Measurements from ENCODE around the gene SCAMP4. TPM values are rescaled to one million over a fixed set of nuclear protein-coding genes. Genes with fewer than 3 reads are reported as not detected.

Gene SCAMP4
- total and polyA plus RNA-seq, 9 of the 15 experiments (the other 6 are each of a cell fraction or from before 2014, with no cell fraction given), result 0.81 to 45.9 (median 12.8) TPM

DNA sequence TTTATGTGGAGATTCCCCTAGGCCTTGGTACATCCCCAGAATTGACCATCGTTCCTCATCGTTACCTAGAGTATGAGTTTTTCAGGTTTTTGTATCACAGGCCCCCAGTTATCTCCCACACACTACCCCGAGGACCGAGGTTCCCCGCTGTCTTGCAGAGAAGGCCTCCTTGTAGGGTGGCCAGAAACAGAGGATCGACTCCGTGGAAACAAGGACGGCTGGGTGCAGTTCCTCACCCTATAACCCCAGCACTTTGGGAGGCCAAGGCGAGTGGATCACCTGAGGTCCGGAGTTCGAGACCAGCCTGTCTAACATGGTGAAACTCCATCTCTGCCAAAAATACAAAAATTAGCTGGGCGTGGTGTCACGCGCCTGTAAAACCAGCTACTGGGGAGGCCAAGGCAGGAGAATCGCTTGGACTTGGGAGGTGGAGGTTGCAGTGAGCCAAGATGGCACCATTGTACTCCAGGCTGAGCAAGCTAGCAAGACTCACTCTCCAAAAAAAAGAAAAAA, 720 bp downstream of the SCAMP4 start (continued):
- TF ChIP-seq TEAD4 (IDR thresholded peaks at IDR 0.05; ENCODE audit: low read length), result no peak
- no peak for TF ChIP-seq TEAD4 (CRISPR knock-in tag; IDR thresholded peaks at IDR 0.05; ENCODE audit: borderline replicate concordance)
- no peak for TF ChIP-seq POLR3A (IDR thresholded peaks at IDR 0.05; ENCODE audit: borderline replicate concordance, extremely low read depth, insufficient read depth, insufficient read length)
- no peak for TF ChIP-seq ZKSCAN1 (IDR thresholded peaks at IDR 0.05; ENCODE audit: low read depth, low read length)
- no peak for TF ChIP-seq HDAC3 (IDR thresholded peaks at IDR 0.05; ENCODE audit: borderline replicate concordance, partially characterized antibody)
- TF ChIP-seq COPS2 (conservative IDR thresholded peaks at IDR 0.05), result no peak
- no peak for TF ChIP-seq CAMTA2 (CRISPR knock-in tag; conservative IDR thresholded peaks at IDR 0.05)
- TF ChIP-seq NR1H2 (CRISPR knock-in tag; IDR thresholded peaks at IDR 0.05), result 0 out of 2 replicates have a peak, but pooled peaks have one; percentile 38
- TF ChIP-seq, protein P1, sequence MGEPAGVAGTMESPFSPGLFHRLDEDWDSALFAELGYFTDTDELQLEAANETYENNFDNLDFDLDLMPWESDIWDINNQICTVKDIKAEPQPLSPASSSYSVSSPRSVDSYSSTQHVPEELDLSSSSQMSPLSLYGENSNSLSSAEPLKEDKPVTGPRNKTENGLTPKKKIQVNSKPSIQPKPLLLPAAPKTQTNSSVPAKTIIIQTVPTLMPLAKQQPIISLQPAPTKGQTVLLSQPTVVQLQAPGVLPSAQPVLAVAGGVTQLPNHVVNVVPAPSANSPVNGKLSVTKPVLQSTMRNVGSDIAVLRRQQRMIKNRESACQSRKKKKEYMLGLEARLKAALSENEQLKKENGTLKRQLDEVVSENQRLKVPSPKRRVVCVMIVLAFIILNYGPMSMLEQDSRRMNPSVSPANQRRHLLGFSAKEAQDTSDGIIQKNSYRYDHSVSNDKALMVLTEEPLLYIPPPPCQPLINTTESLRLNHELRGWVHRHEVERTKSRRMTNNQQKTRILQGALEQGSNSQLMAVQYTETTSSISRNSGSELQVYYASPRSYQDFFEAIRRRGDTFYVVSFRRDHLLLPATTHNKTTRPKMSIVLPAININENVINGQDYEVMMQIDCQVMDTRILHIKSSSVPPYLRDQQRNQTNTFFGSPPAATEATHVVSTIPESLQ (CRISPR knock-in tag; IDR thresholded peaks at IDR 0.05), result no peak; the same call in 1 of the 2 replicates
- TF ChIP-seq ERF (CRISPR knock-in tag; IDR thresholded peaks at IDR 0.05), result no peak
- no peak for TF ChIP-seq CBFA2T3 (IDR thresholded peaks at IDR 0.05)
- peak; percentile 24; the same call in 1 of the 2 replicates for TF ChIP-seq MIER1 (IDR thresholded peaks at IDR 0.05; ENCODE audit: low read depth)
- TF ChIP-seq, protein P2, sequence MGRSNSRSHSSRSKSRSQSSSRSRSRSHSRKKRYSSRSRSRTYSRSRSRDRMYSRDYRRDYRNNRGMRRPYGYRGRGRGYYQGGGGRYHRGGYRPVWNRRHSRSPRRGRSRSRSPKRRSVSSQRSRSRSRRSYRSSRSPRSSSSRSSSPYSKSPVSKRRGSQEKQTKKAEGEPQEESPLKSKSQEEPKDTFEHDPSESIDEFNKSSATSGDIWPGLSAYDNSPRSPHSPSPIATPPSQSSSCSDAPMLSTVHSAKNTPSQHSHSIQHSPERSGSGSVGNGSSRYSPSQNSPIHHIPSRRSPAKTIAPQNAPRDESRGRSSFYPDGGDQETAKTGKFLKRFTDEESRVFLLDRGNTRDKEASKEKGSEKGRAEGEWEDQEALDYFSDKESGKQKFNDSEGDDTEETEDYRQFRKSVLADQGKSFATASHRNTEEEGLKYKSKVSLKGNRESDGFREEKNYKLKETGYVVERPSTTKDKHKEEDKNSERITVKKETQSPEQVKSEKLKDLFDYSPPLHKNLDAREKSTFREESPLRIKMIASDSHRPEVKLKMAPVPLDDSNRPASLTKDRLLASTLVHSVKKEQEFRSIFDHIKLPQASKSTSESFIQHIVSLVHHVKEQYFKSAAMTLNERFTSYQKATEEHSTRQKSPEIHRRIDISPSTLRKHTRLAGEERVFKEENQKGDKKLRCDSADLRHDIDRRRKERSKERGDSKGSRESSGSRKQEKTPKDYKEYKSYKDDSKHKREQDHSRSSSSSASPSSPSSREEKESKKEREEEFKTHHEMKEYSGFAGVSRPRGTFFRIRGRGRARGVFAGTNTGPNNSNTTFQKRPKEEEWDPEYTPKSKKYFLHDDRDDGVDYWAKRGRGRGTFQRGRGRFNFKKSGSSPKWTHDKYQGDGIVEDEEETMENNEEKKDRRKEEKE (IDR thresholded peaks at IDR 0.05; ENCODE audit: borderline replicate concordance in 1 of 2, control insufficient read depth in 1 of 2, low read depth in 2 of 2, low read length in 1 of 2), result no peak
- TF ChIP-seq, protein P3, sequence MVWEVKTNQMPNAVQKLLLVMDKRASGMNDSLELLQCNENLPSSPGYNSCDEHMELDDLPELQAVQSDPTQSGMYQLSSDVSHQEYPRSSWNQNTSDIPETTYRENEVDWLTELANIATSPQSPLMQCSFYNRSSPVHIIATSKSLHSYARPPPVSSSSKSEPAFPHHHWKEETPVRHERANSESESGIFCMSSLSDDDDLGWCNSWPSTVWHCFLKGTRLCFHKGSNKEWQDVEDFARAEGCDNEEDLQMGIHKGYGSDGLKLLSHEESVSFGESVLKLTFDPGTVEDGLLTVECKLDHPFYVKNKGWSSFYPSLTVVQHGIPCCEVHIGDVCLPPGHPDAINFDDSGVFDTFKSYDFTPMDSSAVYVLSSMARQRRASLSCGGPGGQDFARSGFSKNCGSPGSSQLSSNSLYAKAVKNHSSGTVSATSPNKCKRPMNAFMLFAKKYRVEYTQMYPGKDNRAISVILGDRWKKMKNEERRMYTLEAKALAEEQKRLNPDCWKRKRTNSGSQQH (CRISPR knock-in tag; IDR thresholded peaks at IDR 0.05), result 0 out of 2 replicates have a peak, but pooled peaks have one; percentile 27
- TF ChIP-seq, protein P4, sequence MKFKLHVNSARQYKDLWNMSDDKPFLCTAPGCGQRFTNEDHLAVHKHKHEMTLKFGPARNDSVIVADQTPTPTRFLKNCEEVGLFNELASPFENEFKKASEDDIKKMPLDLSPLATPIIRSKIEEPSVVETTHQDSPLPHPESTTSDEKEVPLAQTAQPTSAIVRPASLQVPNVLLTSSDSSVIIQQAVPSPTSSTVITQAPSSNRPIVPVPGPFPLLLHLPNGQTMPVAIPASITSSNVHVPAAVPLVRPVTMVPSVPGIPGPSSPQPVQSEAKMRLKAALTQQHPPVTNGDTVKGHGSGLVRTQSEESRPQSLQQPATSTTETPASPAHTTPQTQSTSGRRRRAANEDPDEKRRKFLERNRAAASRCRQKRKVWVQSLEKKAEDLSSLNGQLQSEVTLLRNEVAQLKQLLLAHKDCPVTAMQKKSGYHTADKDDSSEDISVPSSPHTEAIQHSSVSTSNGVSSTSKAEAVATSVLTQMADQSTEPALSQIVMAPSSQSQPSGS (CRISPR knock-in tag; IDR thresholded peaks at IDR 0.05), result 0 out of 2 replicates have a peak, but pooled peaks have one; percentile 47
- TF ChIP-seq TAF9B (IDR thresholded peaks at IDR 0.05; ENCODE audit: partially characterized antibody), result no peak
- TF ChIP-seq NONO (IDR thresholded peaks at IDR 0.05; ENCODE audit: low read depth in 2 of 2, low read length in 1 of 2), result no peak
- TF ChIP-seq, protein P5, sequence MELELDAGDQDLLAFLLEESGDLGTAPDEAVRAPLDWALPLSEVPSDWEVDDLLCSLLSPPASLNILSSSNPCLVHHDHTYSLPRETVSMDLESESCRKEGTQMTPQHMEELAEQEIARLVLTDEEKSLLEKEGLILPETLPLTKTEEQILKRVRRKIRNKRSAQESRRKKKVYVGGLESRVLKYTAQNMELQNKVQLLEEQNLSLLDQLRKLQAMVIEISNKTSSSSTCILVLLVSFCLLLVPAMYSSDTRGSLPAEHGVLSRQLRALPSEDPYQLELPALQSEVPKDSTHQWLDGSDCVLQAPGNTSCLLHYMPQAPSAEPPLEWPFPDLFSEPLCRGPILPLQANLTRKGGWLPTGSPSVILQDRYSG (tag; conservative IDR thresholded peaks at IDR 0.05; ENCODE audit: low read depth), result peak; percentile 50; the same call in 1 of the 2 replicates
- TF ChIP-seq BMI1 (IDR thresholded peaks at IDR 0.05; ENCODE audit: low read length), result no peak

Data from K562 (cell line).